ENCODE measurements around the gene ATP1B4. TPM values are rescaled to one million over a fixed set of nuclear protein-coding genes. Genes with fewer than 3 reads are reported as not detected.

The ATP1B4 gene
- total RNA-seq, 4 donors from 2014 or later = not detected

DNA sequence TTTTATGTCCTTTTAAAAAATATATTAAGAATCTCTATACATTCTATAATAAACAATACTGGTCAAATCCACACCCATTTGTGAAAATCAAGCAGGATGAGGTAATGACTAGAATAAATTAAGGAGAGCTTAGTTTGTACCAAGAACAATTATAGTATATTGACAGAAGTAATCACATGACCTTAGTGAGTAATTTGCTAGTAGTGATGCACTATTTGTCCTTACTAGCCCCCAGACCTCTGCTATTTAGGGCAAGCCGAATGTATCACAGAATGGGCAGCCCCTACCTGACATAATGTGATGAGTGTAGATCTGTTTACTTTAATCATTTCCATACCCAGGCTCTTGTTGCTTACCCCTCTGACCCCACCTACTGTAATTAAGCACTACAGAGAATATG is 15.8 kb downstream of the ATP1B4 start:
- no peaks in the 10 kb centered on the region for H3K4me1 ChIP-seq

DNA sequence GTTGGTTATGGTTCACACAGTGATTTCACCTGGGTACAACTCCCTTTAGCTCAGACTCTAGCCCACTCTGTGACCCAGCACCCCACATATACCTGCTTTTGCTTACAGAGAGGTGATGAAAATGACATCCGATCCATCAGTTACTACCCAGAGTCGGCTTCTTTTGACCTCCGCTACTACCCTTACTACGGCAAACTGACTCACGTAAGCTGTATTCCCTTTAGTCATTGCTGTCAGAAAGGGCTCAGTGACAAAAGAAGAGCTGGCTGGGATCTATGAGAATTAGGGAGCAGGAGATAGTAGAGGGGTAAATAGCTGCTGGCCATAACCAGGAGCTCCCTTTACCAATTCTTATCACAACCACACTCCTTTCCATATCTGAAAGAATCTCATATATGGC is 16.7 kb downstream of the ATP1B4 start:
- Histone ChIP-seq H3K4me1 (no peaks in the 10 kb centered on the region), H3K27me3 (no peaks in the 10 kb centered on the region), H3K4me3 (no peak overlapping the region), H3K36me3 (no peaks in the 10 kb centered on the region), H3K9me3 (no peaks in the 10 kb centered on the region), H3K27ac (no peak overlapping the region)
- DNase-seq = no peak
- no peak for TF ChIP-seq POLR2A (IDR thresholded peaks at IDR 0.05)

More for the DNA sequence above, 15.8 kb downstream of the ATP1B4 start:
- H3K27me3 ChIP-seq = no peaks in the 10 kb centered on the region
- H3K27ac ChIP-seq = no peak overlapping the region
- no peaks in the 10 kb centered on the region for H3K9me3 ChIP-seq
- no peak for DNase-seq
- no peaks in the 10 kb centered on the region for H3K36me3 ChIP-seq
- no peak for TF ChIP-seq POLR2A (IDR thresholded peaks at IDR 0.05)
- TF ChIP-seq, protein P1, sequence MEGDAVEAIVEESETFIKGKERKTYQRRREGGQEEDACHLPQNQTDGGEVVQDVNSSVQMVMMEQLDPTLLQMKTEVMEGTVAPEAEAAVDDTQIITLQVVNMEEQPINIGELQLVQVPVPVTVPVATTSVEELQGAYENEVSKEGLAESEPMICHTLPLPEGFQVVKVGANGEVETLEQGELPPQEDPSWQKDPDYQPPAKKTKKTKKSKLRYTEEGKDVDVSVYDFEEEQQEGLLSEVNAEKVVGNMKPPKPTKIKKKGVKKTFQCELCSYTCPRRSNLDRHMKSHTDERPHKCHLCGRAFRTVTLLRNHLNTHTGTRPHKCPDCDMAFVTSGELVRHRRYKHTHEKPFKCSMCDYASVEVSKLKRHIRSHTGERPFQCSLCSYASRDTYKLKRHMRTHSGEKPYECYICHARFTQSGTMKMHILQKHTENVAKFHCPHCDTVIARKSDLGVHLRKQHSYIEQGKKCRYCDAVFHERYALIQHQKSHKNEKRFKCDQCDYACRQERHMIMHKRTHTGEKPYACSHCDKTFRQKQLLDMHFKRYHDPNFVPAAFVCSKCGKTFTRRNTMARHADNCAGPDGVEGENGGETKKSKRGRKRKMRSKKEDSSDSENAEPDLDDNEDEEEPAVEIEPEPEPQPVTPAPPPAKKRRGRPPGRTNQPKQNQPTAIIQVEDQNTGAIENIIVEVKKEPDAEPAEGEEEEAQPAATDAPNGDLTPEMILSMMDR (IDR thresholded peaks at IDR 0.05) = no peak
- H3K4me3 ChIP-seq = no peak overlapping the region

DNA sequence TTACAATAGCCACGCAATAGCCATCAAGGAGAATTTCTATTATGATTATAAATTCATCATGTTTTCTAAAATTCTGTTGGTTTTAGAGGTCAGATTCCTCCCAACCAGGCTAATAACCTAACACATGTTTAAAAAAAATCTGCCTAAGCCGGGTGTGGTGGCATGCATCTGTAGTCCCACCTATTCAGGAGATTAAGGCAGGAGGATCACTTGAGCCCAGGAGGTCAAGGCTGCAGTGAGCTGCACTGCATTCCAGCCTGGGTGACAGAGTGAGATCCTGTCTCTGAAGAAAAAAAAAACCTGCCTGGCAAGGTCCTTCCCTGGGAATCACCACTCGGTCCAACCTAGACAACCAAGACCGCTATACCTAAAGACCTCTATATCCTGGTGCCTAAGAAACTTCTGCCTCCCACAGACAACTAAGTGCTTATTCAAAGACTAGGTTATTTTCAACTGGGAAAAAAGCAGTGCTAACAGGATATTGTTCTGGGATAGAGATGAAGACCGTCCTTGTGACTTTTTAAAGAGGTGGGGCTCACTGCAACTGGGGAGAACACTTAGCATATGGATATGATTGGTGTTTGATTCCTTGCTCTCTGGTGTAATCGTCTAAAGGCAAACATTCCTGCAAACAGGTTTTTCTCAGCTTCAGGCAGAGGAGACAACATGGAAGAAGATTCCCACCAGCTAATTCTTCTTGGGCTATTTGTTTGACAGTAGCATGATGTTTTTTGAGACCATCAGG is 18.2 kb downstream of the ATP1B4 start:
- Histone ChIP-seq H3K4me3 (no peak overlapping the region), H3K27ac (no peak overlapping the region), H3K9me3 (no peaks in the 10 kb centered on the region), H3K4me1 (no peaks in the 10 kb centered on the region), H3K36me3 (no peaks in the 10 kb centered on the region), H3K27me3 (no peaks in the 10 kb centered on the region)
- no peak for DNase-seq
- TF ChIP-seq POLR2A (IDR thresholded peaks at IDR 0.05) = no peak
- TF ChIP-seq, protein P1 (IDR thresholded peaks at IDR 0.05) = no peak

DNA sequence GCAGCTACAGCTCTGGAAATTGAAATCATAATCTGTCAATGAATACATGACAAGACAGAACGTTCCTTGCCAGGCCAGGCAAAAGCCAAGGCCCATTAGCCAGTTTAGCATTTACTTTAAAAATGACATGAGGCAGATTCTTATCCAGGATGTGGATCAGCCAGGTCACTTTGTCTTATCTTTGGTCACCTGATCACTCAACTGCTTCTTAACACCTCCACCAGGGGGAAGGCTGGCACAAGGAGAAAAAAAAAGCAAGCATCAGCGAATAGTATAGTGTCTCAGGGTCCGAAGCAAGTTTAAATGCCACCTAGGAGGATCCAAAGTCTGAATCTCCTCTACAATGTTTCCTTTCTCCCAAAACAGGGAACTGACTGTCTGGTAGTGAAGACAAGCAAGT is 18.8 kb downstream of the ATP1B4 start:
- Histone ChIP-seq H3K27ac (no peak overlapping the region), H3K9me3 (no peaks in the 10 kb centered on the region), H3K4me3 (no peak overlapping the region), H3K36me3 (no peaks in the 10 kb centered on the region), H3K27me3 (no peaks in the 10 kb centered on the region), H3K4me1 (no peaks in the 10 kb centered on the region)
- TF ChIP-seq POLR2A (IDR thresholded peaks at IDR 0.05) = no peak
- TF ChIP-seq, protein P1 (IDR thresholded peaks at IDR 0.05) = peak in 5 of 6 experiments; percentile 13 to 48 (median 42)
- DNase-seq = peak in 1 of 3 donors; percentile 30

DNA sequence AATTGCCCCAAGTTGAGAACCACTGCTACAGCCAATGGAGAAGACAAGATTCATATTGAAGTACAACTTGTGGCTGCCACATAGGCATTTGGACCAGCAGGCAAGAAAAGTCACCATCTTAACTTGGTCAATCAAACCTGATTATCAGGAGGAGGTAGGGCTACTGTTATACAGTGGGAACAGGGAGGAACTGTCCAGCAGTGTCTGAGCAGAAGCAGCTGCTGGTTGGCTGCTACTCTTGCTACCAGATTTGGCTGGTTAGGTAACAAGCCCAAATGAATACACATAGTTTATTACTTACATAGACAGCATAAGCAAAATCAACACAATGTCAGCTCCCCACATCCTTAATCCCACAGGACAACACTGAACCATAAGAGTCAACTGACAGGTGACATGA is 39.4 kb downstream of the ATP1B4 start:
- no peaks in the 10 kb centered on the region for H3K36me3 ChIP-seq
- H3K9me3 ChIP-seq = no peaks in the 10 kb centered on the region
- no peak for DNase-seq
- H3K27me3 ChIP-seq = no peaks in the 10 kb centered on the region
- TF ChIP-seq, protein P1 (IDR thresholded peaks at IDR 0.05) = no peak
- no peak for TF ChIP-seq POLR2A (IDR thresholded peaks at IDR 0.05)
- H3K4me3 ChIP-seq = no peak overlapping the region
- H3K4me1 ChIP-seq = no peaks in the 10 kb centered on the region
- H3K27ac ChIP-seq = no peak overlapping the region

DNA sequence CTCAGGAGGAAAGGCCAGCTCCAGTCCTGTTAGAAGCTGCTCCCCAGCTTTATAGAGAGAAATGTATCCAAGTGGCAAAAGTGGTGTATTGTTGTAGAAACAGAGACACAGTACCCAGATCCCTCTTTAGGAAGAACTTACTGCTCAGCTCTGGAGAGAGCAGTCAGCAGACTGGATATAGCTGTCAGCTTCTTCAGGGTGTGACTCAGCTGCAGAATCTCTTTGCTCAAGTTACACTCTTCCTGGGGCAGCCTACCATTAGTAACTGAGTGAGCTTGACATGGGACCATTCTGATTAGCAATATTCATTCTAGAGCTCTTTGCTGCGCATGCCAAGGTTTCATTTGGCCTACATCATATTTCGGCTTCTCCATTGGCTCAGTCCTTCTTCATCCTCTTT is 40.5 kb downstream of the ATP1B4 start:
- Histone ChIP-seq H3K36me3 (no peaks in the 10 kb centered on the region), H3K27ac (no peak overlapping the region), H3K4me1 (no peaks in the 10 kb centered on the region), H3K27me3 (no peaks in the 10 kb centered on the region), H3K9me3 (no peaks in the 10 kb centered on the region), H3K4me3 (no peak overlapping the region)
- no peak for TF ChIP-seq POLR2A (IDR thresholded peaks at IDR 0.05)
- TF ChIP-seq, protein P1 (IDR thresholded peaks at IDR 0.05) = no peak
- no peak for DNase-seq

Data from Peyer's patch (tissue), 4 donors.